GM18868 (cell line): Measurements from ENCODE around the gene TMCO2.

Experiments
- ATAC-seq: cut with Tn5 transposase; IDR thresholded peaks from one replicate; pipeline ENCODE4 v1.9.1; 2021; ENCODE audit warnings: mild to moderate bottlenecking, moderate library complexity; ENCODE audit not compliant: unreplicated experiment

Gene TMCO2

GRCh38 chr1:40257688-40258444 lies 10.1 kb downstream of the TMCO2 start, which contains the start of gene ZMPSTE24:
Gene ZMPSTE24, plus strand, starts transcription at chr1:40258236. Its CDS starts 36 bp downstream, at chr1:40258272.
- peak; percentile 91 for ATAC-seq

- no peak for ATAC-seq
Observed at GRCh38 chr1:40258445-40258769, 10.7 kb downstream of the TMCO2 start.

GRCh38 chr1:40264354-40264781 lies 16.6 kb downstream of the TMCO2 start:
- ATAC-seq: no peak

- no peak for ATAC-seq
Observed at GRCh38 chr1:40265298-40265697, 17.6 kb downstream of the TMCO2 start.

- no peak for ATAC-seq
Observed at GRCh38 chr1:40265919-40266318, 18.2 kb downstream of the TMCO2 start.

GRCh38 chr1:40266786-40267535 lies 19.2 kb downstream of the TMCO2 start:
- no peak for ATAC-seq

- no peak for ATAC-seq
Observed at GRCh38 chr1:40267767-40268187, 20.0 kb downstream of the TMCO2 start.

GRCh38 chr1:40268211-40268610 lies 20.5 kb downstream of the TMCO2 start:
- ATAC-seq: no peak

- ATAC-seq: no peak
Observed at GRCh38 chr1:40270152-40270834, 22.6 kb downstream of the TMCO2 start.

GRCh38 chr1:40272653-40273213 lies 25.0 kb downstream of the TMCO2 start:
- no peak for ATAC-seq

GRCh38 chr1:40273547-40274166 lies 25.9 kb downstream of the TMCO2 start:
- ATAC-seq: no peak

GRCh38 chr1:40274331-40274730 lies 26.6 kb downstream of the TMCO2 start:
- ATAC-seq: no peak

GRCh38 chr1:40276122-40276521 lies 28.4 kb downstream of the TMCO2 start:
- no peak for ATAC-seq

GRCh38 chr1:40281853-40282252 lies 34.1 kb downstream of the TMCO2 start:
- ATAC-seq: no peak

GRCh38 chr1:40291293-40291692 lies 43.6 kb downstream of the TMCO2 start:
- no peak for ATAC-seq

- ATAC-seq: no peak
Observed at GRCh38 chr1:40299366-40300248, 51.9 kb downstream of the TMCO2 start.

- no peak for ATAC-seq
Observed at GRCh38 chr1:40300249-40300567, 52.5 kb downstream of the TMCO2 start.

GRCh38 chr1:40300651-40301050 lies 52.9 kb downstream of the TMCO2 start:
- no peak for ATAC-seq

GRCh38 chr1:40301066-40301465 lies 53.3 kb downstream of the TMCO2 start:
- no peak for ATAC-seq
